Measurements from ENCODE around the gene ABLIM1.

DNA sequence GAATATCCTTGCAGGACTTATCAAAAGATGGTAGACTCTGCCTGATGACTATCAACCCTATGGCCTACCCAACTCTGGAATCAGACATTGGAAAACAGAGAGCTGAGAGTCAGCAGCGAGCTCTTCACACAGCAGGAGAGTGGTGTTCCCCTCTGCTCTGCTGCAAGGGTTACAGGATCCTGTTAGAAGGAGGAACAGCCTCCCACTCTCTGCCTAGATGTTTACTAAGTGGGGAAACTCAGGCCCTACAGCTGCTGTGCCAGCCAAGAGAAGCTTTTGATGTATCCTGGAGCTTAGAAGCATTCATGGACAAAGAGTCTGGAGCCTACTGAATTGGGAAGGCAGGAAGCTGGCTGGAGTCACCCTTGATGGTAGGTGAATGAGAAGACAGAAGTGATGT lies 104.6 kb downstream of the ABLIM1 start:
- TF ChIP-seq, protein P1, sequence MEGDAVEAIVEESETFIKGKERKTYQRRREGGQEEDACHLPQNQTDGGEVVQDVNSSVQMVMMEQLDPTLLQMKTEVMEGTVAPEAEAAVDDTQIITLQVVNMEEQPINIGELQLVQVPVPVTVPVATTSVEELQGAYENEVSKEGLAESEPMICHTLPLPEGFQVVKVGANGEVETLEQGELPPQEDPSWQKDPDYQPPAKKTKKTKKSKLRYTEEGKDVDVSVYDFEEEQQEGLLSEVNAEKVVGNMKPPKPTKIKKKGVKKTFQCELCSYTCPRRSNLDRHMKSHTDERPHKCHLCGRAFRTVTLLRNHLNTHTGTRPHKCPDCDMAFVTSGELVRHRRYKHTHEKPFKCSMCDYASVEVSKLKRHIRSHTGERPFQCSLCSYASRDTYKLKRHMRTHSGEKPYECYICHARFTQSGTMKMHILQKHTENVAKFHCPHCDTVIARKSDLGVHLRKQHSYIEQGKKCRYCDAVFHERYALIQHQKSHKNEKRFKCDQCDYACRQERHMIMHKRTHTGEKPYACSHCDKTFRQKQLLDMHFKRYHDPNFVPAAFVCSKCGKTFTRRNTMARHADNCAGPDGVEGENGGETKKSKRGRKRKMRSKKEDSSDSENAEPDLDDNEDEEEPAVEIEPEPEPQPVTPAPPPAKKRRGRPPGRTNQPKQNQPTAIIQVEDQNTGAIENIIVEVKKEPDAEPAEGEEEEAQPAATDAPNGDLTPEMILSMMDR (conservative IDR thresholded peaks at IDR 0.05), result no peak
- no peak for TF ChIP-seq ZFX (IDR thresholded peaks at IDR 0.05)

All from C4-2B (cell line).